HUES64 (cell line): ENCODE data around the gene AGTRAP.

Experiments used
- H3K27ac ChIP-seq: 2 replicates; pipeline ENCODE4 v1.7.0; 2013; ENCODE audit warnings: low read depth, low read length, inconsistent platforms
- H3K27me3 ChIP-seq: 2 replicates; pipeline ENCODE4 v1.6.1; 2013; ENCODE audit warnings: mild to moderate bottlenecking, low read length; ENCODE audit not compliant: insufficient read depth
- H3K36me3 ChIP-seq: 2 replicates; pipeline ENCODE4 v1.6.1; 2013; ENCODE audit warnings: mild to moderate bottlenecking, low read length; ENCODE audit not compliant: insufficient read depth
- H3K4me1 ChIP-seq: 2 replicates; pipeline ENCODE4 v1.6.1; 2013; ENCODE audit warnings: mild to moderate bottlenecking, low read length, moderate library complexity; ENCODE audit not compliant: insufficient read depth
- H3K4me3 ChIP-seq: 2 replicates; pipeline ENCODE4 v1.5.1; 2013; ENCODE audit warnings: mild to moderate bottlenecking, low read length, moderate library complexity
- H3K9ac ChIP-seq: 2 replicates; pipeline ENCODE4 v1.6.1; 2013; ENCODE audit warnings: mild to moderate bottlenecking, low read depth, low read length
- H3K9me3 ChIP-seq: 2 replicates; pipeline ENCODE4 v1.6.1; 2013; ENCODE audit warnings: low read depth, low read length; ENCODE audit not compliant: insufficient read depth
- WGBS: fragments of 150-250, 120-280 bp; methylation state at CpG from one replicate; pipeline ENCODE4 v1.1.7; 2013; ENCODE audit warnings: missing lambda C conversion rate; 5-methylcytosine and 5-hydroxymethylcytosine counted together

The AGTRAP gene

DNA sequence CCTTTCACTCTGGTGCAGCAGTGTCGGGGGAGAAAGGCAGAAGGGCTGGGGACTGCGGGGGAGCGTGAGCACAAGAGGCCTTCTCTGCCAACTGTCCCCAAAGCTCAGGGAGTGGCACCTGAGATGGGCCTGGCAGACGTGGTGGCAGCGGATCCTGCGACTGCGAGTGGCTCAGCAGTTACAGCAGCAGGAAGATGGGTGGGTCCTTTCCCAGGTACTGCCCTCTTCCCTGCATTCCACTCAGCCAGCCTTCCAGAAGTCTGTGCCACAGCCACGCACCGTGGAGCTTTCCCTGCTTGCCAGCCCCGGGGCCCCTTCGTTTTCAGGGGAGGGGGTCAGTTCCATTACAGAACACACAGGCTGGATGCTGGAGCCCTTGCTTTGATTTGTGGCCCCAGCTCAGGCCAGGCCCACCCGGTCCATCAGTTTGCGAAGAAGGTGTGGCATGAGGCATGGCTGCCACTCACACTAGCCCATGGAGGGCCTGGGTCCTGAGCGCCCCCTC is 52.7 kb downstream of the AGTRAP start:
- 93% methylated on average over 14 of the region's 14 CpGs for WGBS
- H3K27me3 ChIP-seq = no peaks in the 10 kb centered on the region

DNA sequence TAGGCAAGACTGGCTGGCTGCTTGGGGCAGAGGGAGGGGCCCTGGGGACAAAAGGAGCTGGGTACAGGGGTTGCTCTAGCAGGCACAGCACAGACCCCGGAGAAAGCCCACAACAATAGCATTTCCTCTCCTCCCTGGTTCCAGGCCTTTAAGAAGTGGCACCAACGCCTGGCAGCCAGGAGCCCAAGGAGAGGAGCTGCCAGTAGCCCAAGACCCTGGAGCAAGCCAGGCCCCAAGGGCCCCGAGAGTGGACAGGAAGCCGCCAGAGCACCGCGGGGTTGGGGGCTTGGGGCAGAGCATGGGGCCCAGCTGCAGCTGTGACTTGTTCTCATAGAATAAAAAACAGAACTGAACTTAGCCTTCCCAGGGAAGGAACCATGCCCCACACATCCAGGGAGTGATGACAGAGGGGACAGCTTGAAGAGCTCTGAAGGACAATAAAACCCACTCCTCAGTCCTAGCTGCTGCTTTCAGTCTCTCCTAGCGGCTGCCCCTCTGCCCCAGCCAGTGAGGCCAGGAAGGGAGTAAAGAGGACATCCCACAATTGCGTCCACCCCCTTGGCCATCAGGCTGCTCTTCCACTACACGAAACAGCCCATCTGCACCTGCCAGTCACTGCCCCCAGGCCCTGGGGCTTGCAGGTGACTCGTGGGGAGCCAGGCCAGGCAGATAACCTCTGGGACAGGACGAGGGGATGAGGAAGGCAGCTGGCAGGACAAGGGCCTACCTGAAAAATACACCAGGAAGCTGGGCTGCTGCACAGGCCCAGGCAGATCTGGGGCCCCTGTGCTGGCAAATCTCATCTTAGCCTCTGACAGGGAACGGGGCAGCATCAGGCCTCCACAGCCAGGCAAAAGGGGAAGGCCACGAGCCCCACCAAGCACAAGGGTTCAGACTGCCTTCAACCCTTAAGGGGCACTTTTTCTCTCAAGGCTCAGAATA is 53.5 kb downstream of the AGTRAP start:
- Histone ChIP-seq H3K27ac (no peak overlapping the region), H3K36me3 (peaks cover 24% of the 10 kb centered on the region), H3K4me1 (peaks cover 30% of the 10 kb centered on the region), H3K4me3 (no peak overlapping the region), H3K9ac (no peak overlapping the region), H3K27me3 (no peaks in the 10 kb centered on the region), H3K9me3 (no peaks in the 10 kb centered on the region)
- WGBS = 84% methylated on average over 13 of the region's 13 CpGs

More for the DNA sequence above, 52.7 kb downstream of the AGTRAP start:
- no peaks in the 10 kb centered on the region for H3K9me3 ChIP-seq
- H3K36me3 ChIP-seq = peaks cover 16% of the 10 kb centered on the region
- no peak overlapping the region for H3K27ac ChIP-seq
- H3K4me1 ChIP-seq = peaks cover 30% of the 10 kb centered on the region
- H3K4me3 ChIP-seq = no peak overlapping the region
- H3K9ac ChIP-seq = 0 out of 2 replicates have a peak overlapping the region, but pooled peaks have one; percentile 47

DNA sequence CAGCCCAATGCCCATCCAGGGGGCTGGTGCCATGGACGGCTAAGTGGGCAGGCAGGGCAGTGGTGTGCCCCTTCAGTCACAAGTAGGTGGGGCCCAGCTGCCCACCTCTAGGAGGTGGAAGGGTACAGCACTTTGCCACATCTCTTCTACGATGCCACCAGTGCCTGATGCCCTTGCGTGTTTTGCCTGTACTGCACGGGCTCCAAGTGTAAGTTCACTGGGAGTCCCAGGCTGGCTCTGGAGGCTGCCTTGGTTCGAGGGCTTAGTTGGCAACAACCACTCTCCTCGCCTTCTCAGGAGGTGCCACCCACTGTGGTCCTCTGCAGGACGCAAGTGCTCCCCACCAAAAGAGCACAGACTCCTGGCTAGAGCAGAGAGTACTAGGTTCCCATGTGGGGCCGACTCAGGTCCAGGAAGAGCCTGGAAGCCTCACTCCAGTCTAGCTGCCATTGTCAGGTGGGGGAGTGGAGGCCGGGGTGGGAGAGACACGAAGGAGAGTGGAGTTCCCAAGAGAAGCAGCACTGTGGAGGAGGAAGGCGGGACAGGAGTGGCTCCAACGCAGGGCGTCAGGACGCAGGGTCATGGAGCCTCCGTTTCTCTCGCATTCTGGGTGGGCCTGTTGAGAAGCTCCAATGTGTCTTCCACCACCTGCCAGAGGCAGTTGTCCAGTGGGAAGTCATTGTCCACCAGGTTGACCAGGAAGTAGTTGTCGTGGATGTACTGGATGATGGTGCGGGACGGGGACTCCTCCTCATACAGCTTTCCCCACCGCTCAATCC is 54.4 kb downstream of the AGTRAP start:
- Histone ChIP-seq H3K9me3 (no peaks in the 10 kb centered on the region), H3K4me1 (peaks cover 25% of the 10 kb centered on the region), H3K27me3 (no peaks in the 10 kb centered on the region), H3K36me3 (peaks cover 33% of the 10 kb centered on the region), H3K4me3 (no peak overlapping the region), H3K9ac (no peak overlapping the region), H3K27ac (no peak overlapping the region)
- WGBS = 94% methylated on average over 19 of the region's 20 CpGs

DNA sequence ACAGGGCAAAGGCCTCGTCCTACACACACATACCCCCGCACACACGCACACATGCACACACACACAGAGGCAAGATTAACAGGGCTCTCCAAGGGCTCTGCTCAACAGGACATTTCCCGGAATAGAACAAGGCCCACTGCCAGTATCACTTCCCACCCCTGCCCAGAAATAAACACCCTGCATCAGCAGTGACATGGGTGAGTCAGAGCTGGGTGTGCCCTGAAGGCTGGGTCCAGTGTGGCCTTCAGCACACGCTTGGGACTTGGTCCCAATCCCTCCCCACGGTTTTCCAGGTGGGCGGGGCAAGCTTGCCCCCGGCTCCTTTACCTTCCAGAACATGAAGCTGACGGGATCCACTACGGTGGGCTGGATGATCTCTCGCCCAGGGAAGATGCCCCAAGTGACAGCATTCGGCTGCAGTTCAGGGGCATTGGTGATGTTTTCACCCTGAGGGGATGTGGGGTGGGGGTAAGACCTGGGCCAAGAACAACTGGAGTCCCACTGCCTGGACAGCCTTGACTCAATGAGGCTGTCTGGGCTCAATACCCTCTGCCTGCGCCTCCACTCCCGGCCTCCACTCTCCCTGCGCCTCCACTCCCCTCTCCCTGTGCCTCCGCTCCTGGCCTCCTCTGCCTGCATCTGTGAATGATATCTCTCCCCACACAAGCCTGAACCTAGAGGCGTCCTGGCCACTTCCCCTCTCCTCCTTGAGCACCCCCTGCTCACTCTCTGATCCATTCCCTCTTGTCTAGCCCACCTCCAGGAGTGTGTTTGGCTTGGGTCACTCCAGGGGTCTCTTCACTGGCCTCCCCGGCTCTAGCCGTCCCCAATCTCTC is 55.2 kb downstream of the AGTRAP start:
- Histone ChIP-seq H3K27me3 (no peaks in the 10 kb centered on the region), H3K9ac (no peak overlapping the region), H3K4me1 (peaks cover 21% of the 10 kb centered on the region), H3K4me3 (no peak overlapping the region), H3K36me3 (peaks cover 41% of the 10 kb centered on the region), H3K9me3 (no peaks in the 10 kb centered on the region), H3K27ac (no peak overlapping the region)
- WGBS = 92% methylated on average over 19 of the region's 19 CpGs

DNA sequence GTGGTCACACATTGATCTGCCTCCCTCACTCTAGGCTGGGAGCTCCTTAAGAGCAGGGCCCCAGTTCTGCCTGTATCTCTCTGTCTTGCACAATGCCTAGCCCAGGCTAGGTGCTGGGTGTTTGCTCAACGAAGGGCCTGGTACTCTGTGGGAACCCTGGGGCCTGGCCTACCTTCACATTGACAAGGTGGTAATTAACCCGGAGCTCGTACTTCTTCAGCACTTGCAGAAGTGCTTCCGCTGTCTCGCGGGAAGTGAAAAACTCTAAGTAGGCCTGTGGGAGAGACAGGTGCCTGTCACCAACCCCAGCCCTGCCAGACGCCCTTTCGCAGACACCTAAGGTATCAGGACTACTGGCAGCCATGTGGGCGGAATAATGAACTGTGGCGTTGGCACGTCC is 56.2 kb downstream of the AGTRAP start:
- H3K4me1 ChIP-seq = peaks cover 13% of the 10 kb centered on the region
- no peak overlapping the region for H3K27ac ChIP-seq
- H3K9ac ChIP-seq = no peak overlapping the region
- H3K36me3 ChIP-seq = peaks cover 44% of the 10 kb centered on the region
- no peaks in the 10 kb centered on the region for H3K27me3 ChIP-seq
- H3K9me3 ChIP-seq = no peaks in the 10 kb centered on the region
- no peak overlapping the region for H3K4me3 ChIP-seq
- 92% methylated on average over 11 of the region's 11 CpGs for WGBS

GRCh38 chr1:11793819-11794218 is 57.9 kb downstream of the AGTRAP start:
- 96% methylated on average over 15 of the region's 15 CpGs for WGBS
- Histone ChIP-seq H3K27ac (no peak overlapping the region), H3K36me3 (peaks cover 44% of the 10 kb centered on the region), H3K27me3 (no peaks in the 10 kb centered on the region), H3K4me3 (no peak overlapping the region), H3K9ac (no peak overlapping the region), H3K4me1 (no peaks in the 10 kb centered on the region), H3K9me3 (no peaks in the 10 kb centered on the region)

DNA sequence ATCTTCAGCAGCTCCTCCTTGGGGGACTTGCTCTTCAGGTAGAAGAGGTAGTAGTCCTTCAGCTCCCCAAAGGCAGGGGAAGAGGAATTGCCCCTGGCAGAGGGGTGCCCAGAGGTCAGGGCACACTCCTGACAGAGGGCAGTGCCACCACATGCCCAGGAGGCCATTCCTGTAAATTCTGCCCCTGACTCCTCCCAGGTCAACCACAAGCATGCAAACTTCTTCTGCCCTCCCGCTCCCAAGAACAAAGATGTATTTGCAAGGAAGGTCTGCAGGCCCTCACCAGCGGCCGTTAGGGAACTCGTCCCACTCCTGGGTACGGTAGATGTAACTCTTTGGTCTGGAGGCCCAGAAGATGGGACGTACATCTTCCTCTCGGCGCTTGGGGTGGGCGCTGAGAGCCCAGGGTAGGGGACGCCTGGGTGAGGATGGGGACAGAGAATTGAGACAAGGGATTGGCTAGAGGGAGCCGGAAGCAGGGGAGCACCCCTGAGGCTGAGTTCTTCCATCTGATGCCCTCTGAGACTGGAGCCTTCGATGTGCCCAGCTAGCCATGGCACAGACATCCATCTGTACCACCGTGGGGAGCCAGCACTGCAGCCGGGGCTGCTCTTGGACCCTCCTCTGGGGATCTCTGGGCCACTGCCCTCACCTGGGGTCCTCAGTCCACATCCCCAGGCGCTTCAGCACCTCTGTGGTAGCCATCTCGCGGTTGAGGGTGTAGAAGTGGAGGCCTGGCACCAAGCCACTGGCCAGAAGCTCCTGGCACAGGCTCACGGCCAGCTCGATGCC is 58.7 kb downstream of the AGTRAP start:
- Histone ChIP-seq H3K4me1 (no peaks in the 10 kb centered on the region), H3K9me3 (no peaks in the 10 kb centered on the region), H3K27ac (no peak overlapping the region), H3K4me3 (no peak overlapping the region), H3K36me3 (peaks cover 50% of the 10 kb centered on the region), H3K9ac (no peak overlapping the region), H3K27me3 (no peaks in the 10 kb centered on the region)
- 93% methylated on average over 19 of the region's 19 CpGs for WGBS

GRCh38 chr1:11795238-11795890 is 59.4 kb downstream of the AGTRAP start:
- peaks cover 56% of the 10 kb centered on the region for H3K36me3 ChIP-seq
- WGBS = 85% methylated on average over 14 of the region's 14 CpGs

DNA sequence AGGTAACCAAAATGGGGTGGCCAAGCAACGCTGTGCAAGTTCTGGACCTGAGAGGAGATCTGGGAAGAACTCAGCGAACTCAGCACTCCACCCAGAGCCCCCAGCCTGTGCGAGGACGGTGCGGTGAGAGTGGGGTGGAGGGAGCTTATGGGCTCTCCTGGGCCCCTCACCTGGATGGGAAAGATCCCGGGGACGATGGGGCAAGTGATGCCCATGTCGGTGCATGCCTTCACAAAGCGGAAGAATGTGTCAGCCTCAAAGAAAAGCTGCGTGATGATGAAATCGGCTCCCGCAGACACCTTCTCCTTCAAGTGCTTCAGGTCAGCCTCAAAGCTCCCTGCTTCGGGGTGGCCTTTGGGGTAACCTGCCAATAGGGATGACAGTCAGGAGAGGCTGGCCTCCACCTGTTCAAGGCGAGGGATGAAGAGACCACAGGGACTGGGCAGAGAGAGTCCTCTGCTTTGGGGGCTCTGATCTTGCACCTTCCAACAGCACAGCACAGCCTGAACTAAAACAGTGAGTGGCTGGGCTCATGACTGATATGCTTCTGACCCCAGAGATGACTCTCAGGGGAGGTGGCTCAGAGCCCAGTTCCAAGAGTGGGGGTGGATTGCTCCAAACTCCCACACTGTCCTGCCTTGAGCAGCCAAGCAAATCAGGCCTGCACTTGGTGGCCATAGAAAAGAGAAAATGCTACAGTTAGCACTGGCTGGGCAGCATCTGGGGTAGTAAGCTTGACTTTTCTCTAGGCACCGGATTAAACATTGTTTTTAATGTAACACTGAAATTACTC is 60.3 kb downstream of the AGTRAP start:
- no peak overlapping the region; the same call in 1 of the 2 replicates for H3K9ac ChIP-seq
- no peaks in the 10 kb centered on the region for H3K4me1 ChIP-seq
- H3K9me3 ChIP-seq = no peaks in the 10 kb centered on the region
- H3K4me3 ChIP-seq = no peak overlapping the region
- no peak overlapping the region for H3K27ac ChIP-seq
- no peaks in the 10 kb centered on the region for H3K27me3 ChIP-seq
- 97% methylated on average over 15 of the region's 15 CpGs for WGBS
- H3K36me3 ChIP-seq = peaks cover 58% of the 10 kb centered on the region

More at GRCh38 chr1:11795238-11795890, 59.4 kb downstream of the AGTRAP start:
- H3K4me3 ChIP-seq = no peak overlapping the region
- H3K27me3 ChIP-seq = no peaks in the 10 kb centered on the region
- no peaks in the 10 kb centered on the region for H3K9me3 ChIP-seq
- no peak overlapping the region for H3K9ac ChIP-seq
- H3K4me1 ChIP-seq = no peaks in the 10 kb centered on the region
- no peak overlapping the region for H3K27ac ChIP-seq
